GM23338 (cell line): ENCODE results near the gene RPS6KA5. TPM values are rescaled to one million over a fixed set of nuclear protein-coding genes. Genes with fewer than 3 reads are reported as not detected.

ENCODE experiments used
- ATAC-seq: fragments of 200-7000 bp; cut with Tn5 transposase; 3 replicates; pipeline ENCODE4 v1.9.1; 2020
- DNase-seq: peaks from one replicate; pipeline ENCODE4 v3.0.0-alpha.2; 2015; ENCODE audit warnings: low spot score
- H2AFZ ChIP-seq: fragments of 200-600 bp; sonication (generic); 2 replicates; pipeline ENCODE4 v1.8.0; 2016; ENCODE audit warnings: antibody characterized with exemption, mild to moderate bottlenecking, moderate library complexity
- H3F3A ChIP-seq: fragments of 200-600 bp; sonication (generic); replicated peaks from 2 replicates; pipeline ENCODE4 v1.8.0; 2017; ENCODE audit warnings: antibody characterized with exemption, mixed run types, low read depth
- H3K27ac ChIP-seq: fragments of 200-600 bp; sonication (generic); 2 replicates; pipeline ENCODE4 v1.6.1; 2016; ENCODE audit warnings: low read depth
- H3K27me3 ChIP-seq: fragments of 200-600 bp; sonication (generic); 2 replicates; pipeline ENCODE4 v1.8.0; 2016; ENCODE audit warnings: mild to moderate bottlenecking, mixed run types, moderate library complexity; ENCODE audit not compliant: insufficient read depth
- H3K36me3 ChIP-seq: fragments of 200-600 bp; sonication (generic); 2 replicates; pipeline ENCODE4 v1.8.0; 2016; ENCODE audit warnings: mild to moderate bottlenecking; ENCODE audit not compliant: insufficient read depth
- H3K4me1 ChIP-seq: fragments of 200-600 bp; sonication (generic); 2 replicates; pipeline ENCODE4 v1.8.0; 2016; ENCODE audit warnings: mild to moderate bottlenecking, moderate library complexity; ENCODE audit not compliant: insufficient read depth
- H3K4me2 ChIP-seq: fragments of 200-600 bp; sonication (generic); 2 replicates; pipeline ENCODE4 v1.7.1; 2017; ENCODE audit warnings: mixed run types
- H3K4me3 ChIP-seq: fragments of 200-600 bp; sonication (generic); 2 replicates; pipeline ENCODE4 v1.6.1; 2016; ENCODE audit warnings: mixed run types
- H3K79me2 ChIP-seq: fragments of 200-600 bp; sonication (generic); replicated peaks from 2 replicates; pipeline ENCODE4 v1.8.0; 2017; ENCODE audit warnings: mild to moderate bottlenecking; ENCODE audit not compliant: insufficient read depth
- H3K9me2 ChIP-seq: fragments of 200-600 bp; sonication (generic); 2 replicates; pipeline ENCODE4 v1.8.0; 2017; ENCODE audit not compliant: insufficient read depth
- H4K20me1 ChIP-seq: fragments of 200-600 bp; sonication (generic); replicated peaks from 2 replicates; pipeline ENCODE4 v1.8.0; 2017; ENCODE audit warnings: mild to moderate bottlenecking; ENCODE audit not compliant: insufficient read depth
- H3K27ac Mint-ChIP-seq: 2 replicates; pipeline ENCODE4 v1.8.0; 2020; ENCODE audit warnings: inconsistent platforms, mild to moderate bottlenecking, moderate library complexity, mixed read lengths
- H3K27me3 Mint-ChIP-seq: 3 replicates; pipeline ENCODE4 v1.8.0; 2022; ENCODE audit warnings: low read depth, mild to moderate bottlenecking, moderate library complexity, mixed read lengths, inconsistent platforms; ENCODE audit not compliant: insufficient read depth, poor library complexity
- H3K36me3 Mint-ChIP-seq: 3 replicates; pipeline ENCODE4 v1.8.0; 2021; ENCODE audit warnings: low read depth, mild to moderate bottlenecking, inconsistent platforms, moderate library complexity, mixed read lengths
- H3K4me1 Mint-ChIP-seq: 3 replicates; pipeline ENCODE4 v1.8.0; 2020; ENCODE audit warnings: mild to moderate bottlenecking, inconsistent platforms, mixed read lengths
- H3K4me3 Mint-ChIP-seq: 3 replicates; pipeline ENCODE4 v1.8.0; 2021; ENCODE audit warnings: moderate library complexity, mild to moderate bottlenecking, inconsistent platforms, mixed read lengths
- H3K9me3 Mint-ChIP-seq: 3 replicates; pipeline ENCODE4 v1.8.0; 2020; ENCODE audit warnings: moderate library complexity, mild to moderate bottlenecking, inconsistent platforms, mixed read lengths
- CTCF ChIP-seq, 2 experiments: fragments of 200-600 bp in 1 of 2; sonication (generic) in 1 of 2; conservative IDR thresholded peaks; 2 replicates each; pipeline versions ENCODE4 v1.5.1 to v1.6.1; 2016 to 2017; ENCODE audit warnings: antibody characterized with exemption in 2 of 2, low read depth in 2 of 2, mild to moderate bottlenecking in 2 of 2, moderate library complexity in 1 of 2
- EZH2 ChIP-seq: fragments of 200-600 bp; sonication (generic); IDR thresholded peaks from one replicate; pipeline ENCODE4 v1.8.0; 2017; ENCODE audit warnings: antibody characterized with exemption, mild to moderate bottlenecking, low read depth; ENCODE audit not compliant: unreplicated experiment
- JUNB ChIP-seq: IDR thresholded peaks from one replicate; pipeline ENCODE4 v1.6.1; 2016; ENCODE audit warnings: antibody characterized with exemption; ENCODE audit not compliant: unreplicated experiment
- NANOG ChIP-seq: IDR thresholded peaks from 2 replicates; pipeline ENCODE4 v1.6.1; 2016; ENCODE audit warnings: antibody characterized with exemption, borderline replicate concordance
- POLR2AphosphoS5 ChIP-seq: IDR thresholded peaks from 2 replicates; pipeline ENCODE4 v1.6.1; 2016; ENCODE audit warnings: antibody characterized with exemption, low read depth
- REST ChIP-seq: IDR thresholded peaks from one replicate; pipeline ENCODE4 v1.6.1; 2018; ENCODE audit warnings: antibody characterized with exemption; ENCODE audit not compliant: unreplicated experiment
- STAT1 ChIP-seq: IDR thresholded peaks from one replicate; pipeline ENCODE4 v1.6.1; 2016; ENCODE audit warnings: antibody characterized with exemption; ENCODE audit not compliant: unreplicated experiment
- ZNF114 ChIP-seq: fragments of 250-450 bp; sonication (Bioruptor Pico); IDR thresholded peaks from 2 replicates; pipeline ENCODE4 v1.5.0; 2020; ENCODE audit warnings: mild to moderate bottlenecking, moderate library complexity
- polyA plus RNA-seq: library from polyadenylated mRNA; unstranded; fragments of >200 nt; fragmentation: Nextera tagmentation; extraction: Ambion mirVana; gene quantifications from 2 replicates; pipeline ENCODE4 v1.2.1, GENCODE V29; 2016
- small RNA-seq: library from RNA; depleted of rRNA; stranded (forward); fragments of <200 nt; gene quantifications from one replicate; pipeline ENCODE3, GENCODE V24; 2014; ENCODE audit warnings: low replicate concordance
- total RNA-seq: library from RNA; depleted of rRNA; stranded (reverse); fragments of >200 nt; shearing (Covaris generic); gene quantifications from 2 replicates; pipeline ENCODE4 v1.2.3, GENCODE V29; 2014; rRNA removed

The RPS6KA5 gene
- total and polyA plus RNA-seq, 2 experiments from 2014 or later = 2.1 to 2.4 TPM

- Histone ChIP-seq H3K79me2 (no peaks in the 10 kb centered on the region), H3K27ac (no peak overlapping the region), H4K20me1 (no peaks in the 10 kb centered on the region), H3K4me2 (no peak overlapping the region), H3K36me3 (no peaks in the 10 kb centered on the region), H3F3A (no peaks in the 10 kb centered on the region), H3K4me1 (no peaks in the 10 kb centered on the region), H3K4me3 (no peak overlapping the region), H2AFZ (no peak overlapping the region), H3K9me2 (no peaks in the 10 kb centered on the region), H3K27me3 (no peaks in the 10 kb centered on the region)
- Mint-ChIP-seq H3K4me1 (peaks cover 13% of the 10 kb centered on the region), H3K27me3 (peaks cover 2% of the 10 kb centered on the region), H3K36me3 (no peaks in the 10 kb centered on the region), H3K27ac (peak overlapping the region; percentile 81), H3K9me3 (no peaks in the 10 kb centered on the region; the same call in 2 of the 3 replicates), H3K4me3 (no peak overlapping the region)
- DNase-seq (no peak), ATAC-seq (no peak)
- TF ChIP-seq JUNB (no peak), CTCF (conservative IDR thresholded peaks at IDR 0.05; ENCODE audit: low read depth in 2 of 2) (no peak), ZNF114 (CRISPR knock-in tag) (no peak), EZH2 (no peak), POLR2AphosphoS5 (no peak), STAT1 (no peak), REST (no peak), NANOG (no peak)
Observed at GRCh38 chr14:90797919-90798318, 262.5 kb downstream of the RPS6KA5 start.

Small RNA genes within 50 kb of the gene (small RNA-seq; reads per million reads assigned to genes)
- not detected for gene RNU7-30P

Other genes with a start within 250 kb of the RPS6KA5 start
- gene TTC7B, start 244.2 kb downstream of the RPS6KA5 start, total RNA-seq = 16.5 and 28.6 TPM in 2 replicates
- gene TTC7B, start 244.2 kb downstream of the RPS6KA5 start, polyA plus RNA-seq = 7.9 and 10.1 TPM in 2 replicates
- 26.2 and 31.6 TPM in 2 replicates for gene DGLUCY, start 53.4 kb upstream of the RPS6KA5 start, total RNA-seq
- 14.0 and 14.6 TPM in 2 replicates for gene DGLUCY, start 53.4 kb upstream of the RPS6KA5 start, polyA plus RNA-seq
- gene GPR68, start 184.1 kb upstream of the RPS6KA5 start, total RNA-seq = 0.35 TPM in 2 replicates
- 0.19 and 0.45 TPM in 2 replicates for gene GPR68, start 184.1 kb upstream of the RPS6KA5 start, polyA plus RNA-seq